Thyroid gland (tissue), 4 donors: ENCODE data around the gene TCAP.

Experiments used
- CTCF ChIP-seq, 6 experiments: fragments of 200-600 bp in 3 of 6; fragments of 450-650 bp in 3 of 6; sonication (generic) in 3 of 6; IDR thresholded peaks; one replicate each; pipeline ENCODE4 v1.5.1; 2016 to 2019; ENCODE audit warnings: antibody characterized with exemption in 6 of 6, mild to moderate bottlenecking in 2 of 6, inconsistent platforms in 1 of 6, moderate library complexity in 1 of 6
- POLR2A ChIP-seq, 2 donors: fragments of 450-650 bp; IDR thresholded peaks; one replicate each; pipeline ENCODE4 v1.6.1; 2017; ENCODE audit warnings: antibody characterized with exemption in 2 of 2, mild to moderate bottlenecking in 2 of 2, moderate library complexity in 1 of 2

DNA sequence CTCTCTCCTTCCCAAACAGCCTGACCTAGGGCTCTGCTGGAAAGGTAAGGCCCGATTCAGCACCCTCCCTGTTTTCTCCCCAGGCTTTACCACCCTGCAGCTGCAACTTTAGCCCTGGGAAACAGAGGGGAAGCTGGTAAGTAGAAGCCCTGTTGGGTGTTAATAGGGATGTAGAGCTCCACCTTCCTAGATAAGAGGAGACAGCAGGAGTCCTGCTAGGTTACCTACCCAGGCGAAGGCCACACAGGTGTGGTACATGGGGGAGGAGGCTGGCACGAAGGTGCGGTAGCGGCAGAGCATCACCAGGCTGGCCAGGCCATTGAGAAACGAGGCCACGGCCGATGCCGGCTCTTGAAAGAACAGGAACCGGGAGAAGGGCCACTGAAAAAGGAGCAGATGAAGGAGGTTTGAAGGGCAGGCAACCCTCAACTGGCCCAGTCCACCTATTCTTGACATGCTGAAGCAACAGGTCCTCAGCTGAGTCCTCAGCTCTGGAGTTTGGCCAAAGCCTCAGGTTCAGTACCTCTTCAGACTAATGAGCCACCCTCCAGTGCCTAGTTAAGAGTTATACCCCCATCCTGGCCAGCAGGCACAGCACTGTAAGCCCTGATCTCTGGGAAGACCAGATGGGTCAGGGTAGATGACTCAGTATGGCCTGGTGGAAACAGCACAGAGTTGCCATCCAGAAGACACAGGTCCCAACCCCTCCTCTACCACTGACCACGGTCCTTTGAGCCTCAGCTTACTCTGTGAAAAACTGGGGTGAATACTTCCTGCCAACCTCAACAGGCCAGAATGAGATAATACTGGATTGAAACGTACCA, 19.4 kb downstream of the TCAP start:
- TF ChIP-seq CTCF (IDR thresholded peaks at IDR 0.05), result no peak
- no peak for TF ChIP-seq POLR2A (IDR thresholded peaks at IDR 0.05)
